SHP77 treated with DMSO at 0.1 percent for 48 hours (cell line): ENCODE data around the gene TUBD1.
A peak's percentile ranks its signal among the peaks of the same experiment; 100 is the strongest.
"Not testable (repeated sequence)": the region's sequence is repeated elsewhere in the genome, so short reads cannot be mapped to it uniquely, and the experiment has no call there.

Experiments used
- DNase-seq: peaks from one replicate; lab custom pipeline; 2025; lab: John Stamatoyannopoulos, UW

Gene TUBD1, protein sequence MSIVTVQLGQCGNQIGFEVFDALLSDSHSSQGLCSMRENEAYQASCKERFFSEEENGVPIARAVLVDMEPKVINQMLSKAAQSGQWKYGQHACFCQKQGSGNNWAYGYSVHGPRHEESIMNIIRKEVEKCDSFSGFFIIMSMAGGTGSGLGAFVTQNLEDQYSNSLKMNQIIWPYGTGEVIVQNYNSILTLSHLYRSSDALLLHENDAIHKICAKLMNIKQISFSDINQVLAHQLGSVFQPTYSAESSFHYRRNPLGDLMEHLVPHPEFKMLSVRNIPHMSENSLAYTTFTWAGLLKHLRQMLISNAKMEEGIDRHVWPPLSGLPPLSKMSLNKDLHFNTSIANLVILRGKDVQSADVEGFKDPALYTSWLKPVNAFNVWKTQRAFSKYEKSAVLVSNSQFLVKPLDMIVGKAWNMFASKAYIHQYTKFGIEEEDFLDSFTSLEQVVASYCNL

DNA sequence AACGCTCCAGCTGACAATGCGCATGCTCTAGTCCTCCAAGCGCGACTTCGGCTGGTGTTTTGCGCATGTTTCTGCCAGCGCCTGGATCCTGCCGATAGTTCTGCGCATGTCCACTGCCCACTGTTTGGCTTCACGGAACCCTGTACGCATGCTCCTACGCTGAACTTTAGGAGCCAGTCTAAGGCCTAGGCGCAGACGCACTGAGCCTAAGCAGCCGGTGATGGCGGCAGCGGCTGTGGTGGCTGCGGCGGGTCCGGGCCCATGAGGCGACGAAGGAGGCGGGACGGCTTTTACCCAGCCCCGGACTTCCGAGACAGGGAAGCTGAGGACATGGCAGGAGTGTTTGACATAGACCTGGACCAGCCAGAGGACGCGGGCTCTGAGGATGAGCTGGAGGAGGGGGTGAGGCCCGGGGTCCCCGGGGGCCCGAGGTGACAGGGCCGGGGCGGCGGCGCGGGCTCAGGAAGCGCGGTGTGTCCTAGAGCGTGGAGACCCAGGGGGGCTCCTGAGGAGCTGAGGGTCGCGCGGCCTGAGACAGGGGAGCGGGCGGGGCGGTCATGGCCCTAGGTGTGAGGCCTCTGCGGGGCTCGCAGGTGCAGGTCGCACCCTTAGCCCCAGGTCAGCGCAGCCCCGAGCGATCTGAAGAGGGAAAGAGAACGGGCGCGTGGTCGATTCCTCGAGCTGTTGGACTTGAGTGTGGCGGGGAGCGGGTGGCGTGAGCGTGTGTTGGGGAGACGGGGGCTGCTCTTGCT lies at the start of gene TUBD1, which contains the start of gene RPS6KB1:
Gene TUBD1 (minus strand): TSS at position 20 of the 752 bp plus-strand sequence. CDS start 1,941 bp downstream, outside the sequence.
Gene RPS6KB1 (plus strand): TSS at position 198 of the 752 bp plus-strand sequence. CDS start 64 bp downstream, at position 262.
- DNase-seq = peak; percentile 97

DNA sequence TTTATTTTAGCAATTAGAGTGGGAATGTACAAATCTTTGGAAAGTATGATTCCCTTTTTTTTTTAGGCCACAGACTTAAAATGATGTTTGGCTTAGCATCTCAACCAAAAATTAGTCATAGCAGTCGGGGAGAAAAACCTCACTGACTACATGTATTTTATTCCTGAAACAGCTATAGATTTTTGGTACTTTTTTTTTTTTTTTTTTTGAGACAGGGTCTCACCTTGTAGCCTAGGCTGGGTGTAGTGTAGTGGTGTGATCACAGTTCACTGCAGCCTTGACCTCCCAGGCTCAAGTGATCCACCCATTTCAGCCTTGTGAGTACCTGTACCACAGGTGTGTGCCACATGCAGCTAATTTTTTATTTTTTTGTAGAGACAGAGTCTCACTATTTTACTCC lies 48.4 kb upstream of the TUBD1 start:
- no peak for DNase-seq

DNA sequence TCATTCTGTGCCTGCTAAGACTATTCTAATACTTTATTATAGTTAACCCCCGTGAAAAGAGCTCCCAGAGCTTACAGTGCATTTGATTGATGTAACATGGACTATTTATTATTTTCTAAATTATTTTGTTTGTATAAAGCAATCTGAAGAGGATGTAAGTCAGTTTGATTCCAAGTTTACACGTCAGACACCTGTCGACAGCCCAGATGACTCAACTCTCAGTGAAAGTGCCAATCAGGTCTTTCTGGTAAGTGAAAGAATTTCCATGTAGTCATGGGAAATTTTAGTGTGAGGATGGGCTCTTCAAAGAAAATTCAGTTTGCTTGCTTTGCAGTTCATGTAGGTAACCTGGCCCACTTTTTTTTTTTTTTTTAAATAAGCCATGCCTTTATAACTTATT lies 48.0 kb upstream of the TUBD1 start:
- DNase-seq = not testable (repeated sequence)

DNA sequence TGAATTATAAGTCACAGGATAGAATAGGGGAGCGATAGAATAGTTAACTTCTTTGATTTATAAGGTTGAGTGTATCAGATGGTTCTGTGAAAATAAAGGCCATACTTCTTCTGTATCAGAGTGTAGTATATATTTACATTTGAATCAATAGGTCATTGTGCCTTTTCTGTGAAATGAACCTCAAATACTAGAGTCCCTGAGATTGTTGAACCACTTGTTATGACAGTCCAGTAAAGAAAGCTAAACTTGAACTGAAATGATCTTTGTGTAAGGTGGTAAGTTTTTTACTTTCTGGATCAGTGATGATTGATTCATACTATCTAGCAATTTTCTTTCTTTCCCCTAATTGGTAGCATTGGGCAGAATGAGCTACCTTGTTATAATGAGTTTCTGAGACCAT lies 40.6 kb upstream of the TUBD1 start:
- not testable (repeated sequence) for DNase-seq

DNA sequence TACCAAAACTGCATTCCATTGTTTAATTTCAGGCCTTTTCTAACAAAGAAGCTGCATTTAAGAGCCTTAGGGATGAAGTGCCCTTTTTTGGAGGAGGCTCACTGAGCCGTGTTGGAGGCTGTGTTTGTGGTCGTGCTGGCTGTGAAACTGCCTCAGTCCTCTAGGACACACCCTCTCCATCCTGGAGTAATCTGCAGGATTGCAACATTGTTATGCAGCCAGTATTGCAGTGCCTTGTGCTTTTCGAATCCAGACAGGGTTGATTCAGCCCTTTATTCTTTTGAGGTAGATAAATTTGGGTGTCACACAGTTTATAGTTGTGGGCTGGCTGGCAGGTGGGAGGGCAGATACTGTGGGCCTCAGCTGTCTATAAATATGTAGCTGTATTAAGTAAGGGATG lies 38.0 kb upstream of the TUBD1 start:
- DNase-seq = not testable (repeated sequence)

DNA sequence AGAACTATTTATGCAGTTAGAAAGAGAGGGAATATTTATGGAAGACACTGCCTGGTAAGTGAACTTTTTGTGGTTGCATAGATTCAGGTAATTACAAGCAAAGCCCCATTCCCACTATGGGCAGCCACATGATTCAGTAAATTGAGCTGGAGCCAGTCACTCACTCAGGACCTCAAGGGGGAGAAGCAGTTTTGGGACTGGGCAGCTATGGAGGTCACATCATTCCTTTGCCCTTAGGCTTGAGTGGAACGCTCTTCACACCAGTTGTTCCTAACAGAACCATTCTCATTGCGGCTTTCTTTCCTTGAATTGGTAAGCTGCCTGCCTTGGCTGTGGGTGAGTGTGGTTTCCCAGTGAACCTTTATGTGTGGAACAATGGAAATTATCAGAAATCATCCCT lies 37.4 kb upstream of the TUBD1 start:
- not testable (repeated sequence) for DNase-seq

DNA sequence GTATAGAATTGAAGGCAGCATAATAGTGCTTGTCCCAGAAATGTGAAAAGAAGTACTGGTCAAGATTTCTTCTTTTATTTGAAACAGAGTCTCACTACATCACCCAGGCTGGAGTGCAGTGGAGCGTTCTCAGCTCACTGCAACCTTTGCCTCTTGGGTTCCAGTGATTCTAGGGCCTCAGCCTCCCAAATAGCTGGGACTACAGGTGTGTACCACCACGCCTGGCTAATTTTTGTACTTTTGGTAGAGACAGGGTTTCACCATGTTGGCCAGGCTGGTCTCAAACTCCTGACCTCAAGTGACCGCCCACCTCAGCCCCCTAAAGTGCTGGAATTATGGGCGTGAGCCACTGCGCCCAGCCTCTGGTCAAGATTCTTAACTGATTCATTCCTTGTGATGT lies 27.9 kb upstream of the TUBD1 start:
- DNase-seq = not testable (repeated sequence)

DNA sequence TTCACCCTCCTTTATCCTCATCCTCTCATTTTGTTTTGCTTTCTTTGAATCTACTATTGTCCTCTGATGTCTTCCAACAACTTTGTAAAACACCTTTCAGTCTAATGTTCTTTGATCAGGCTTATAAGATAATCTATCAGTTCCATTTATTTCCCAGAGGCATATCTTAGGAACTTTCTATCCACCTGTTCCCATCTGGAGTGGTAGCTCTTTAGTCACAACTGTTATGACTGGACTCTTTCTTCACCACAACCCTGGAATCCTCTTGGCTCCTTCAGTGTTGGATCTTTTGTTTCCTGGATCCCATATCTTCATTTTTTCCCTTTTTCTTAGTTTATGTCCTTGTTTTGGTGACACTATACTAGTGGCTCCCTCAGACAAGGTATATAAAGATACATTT lies 23.7 kb upstream of the TUBD1 start:
- DNase-seq = no peak

DNA sequence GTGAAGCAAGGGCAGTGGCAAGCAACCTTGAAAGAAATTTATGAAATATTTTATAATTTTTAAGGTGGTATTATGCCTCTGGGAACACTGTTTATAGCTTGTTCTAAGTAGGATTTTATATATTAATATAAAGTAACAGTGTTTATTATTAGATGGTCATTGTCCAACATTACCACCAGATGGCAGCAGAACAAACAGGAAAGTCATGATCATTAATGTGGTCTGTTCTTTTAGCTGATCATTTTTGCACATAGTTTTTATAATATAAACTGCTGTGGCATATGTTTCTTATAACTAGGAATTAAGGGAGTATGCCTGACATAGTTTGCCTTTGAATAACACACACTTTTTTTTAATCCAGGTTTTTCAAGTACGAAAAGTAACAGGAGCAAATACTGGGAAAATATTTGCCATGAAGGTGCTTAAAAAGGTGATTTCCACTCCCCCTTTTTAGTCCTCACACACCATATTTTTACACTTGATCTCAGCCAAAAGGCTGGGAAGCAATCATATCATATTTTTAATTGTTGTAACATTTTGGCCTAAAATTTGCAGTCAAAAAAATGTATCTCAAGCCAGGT lies 21.6 kb upstream of the TUBD1 start:
- peak; percentile 12 for DNase-seq

DNA sequence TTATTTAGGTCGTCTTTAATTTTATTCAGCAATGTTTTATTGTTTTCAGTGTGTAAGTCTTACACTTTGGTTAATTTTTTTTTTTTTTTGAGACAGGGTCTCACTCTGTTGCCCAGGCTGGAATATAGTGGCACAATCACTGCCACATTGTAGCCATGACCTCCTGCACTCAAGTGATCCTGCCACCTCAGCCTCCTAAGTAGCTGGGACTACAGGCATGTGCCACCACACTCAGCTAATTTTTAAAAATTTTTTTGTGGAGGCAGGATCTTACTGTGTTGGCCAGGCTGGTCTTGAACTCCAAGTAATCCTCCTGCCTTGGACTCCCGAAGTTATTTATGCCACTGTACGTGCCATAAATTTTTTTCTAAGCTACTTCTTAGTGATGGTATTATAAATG lies 14.7 kb upstream of the TUBD1 start:
- DNase-seq = no peak

DNA sequence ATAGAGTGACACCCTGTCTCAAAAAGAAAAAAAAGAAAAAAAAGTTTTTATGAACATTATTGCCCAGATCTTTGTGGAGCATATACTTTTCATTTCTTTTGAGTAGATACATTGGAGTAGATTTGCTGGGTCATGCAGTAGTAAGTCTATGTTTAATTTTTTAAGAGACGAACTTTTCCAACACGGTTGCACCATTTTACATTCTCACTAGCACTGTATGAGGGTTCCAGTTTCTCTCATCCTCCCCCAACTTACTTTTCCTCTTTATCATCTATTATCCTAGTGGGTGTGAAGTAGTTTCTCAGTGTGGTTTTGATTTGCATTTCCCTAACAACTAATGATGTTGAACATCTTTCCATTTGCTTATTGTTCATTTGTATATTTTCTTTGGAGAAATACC lies 10.7 kb upstream of the TUBD1 start:
- DNase-seq = no peak

DNA sequence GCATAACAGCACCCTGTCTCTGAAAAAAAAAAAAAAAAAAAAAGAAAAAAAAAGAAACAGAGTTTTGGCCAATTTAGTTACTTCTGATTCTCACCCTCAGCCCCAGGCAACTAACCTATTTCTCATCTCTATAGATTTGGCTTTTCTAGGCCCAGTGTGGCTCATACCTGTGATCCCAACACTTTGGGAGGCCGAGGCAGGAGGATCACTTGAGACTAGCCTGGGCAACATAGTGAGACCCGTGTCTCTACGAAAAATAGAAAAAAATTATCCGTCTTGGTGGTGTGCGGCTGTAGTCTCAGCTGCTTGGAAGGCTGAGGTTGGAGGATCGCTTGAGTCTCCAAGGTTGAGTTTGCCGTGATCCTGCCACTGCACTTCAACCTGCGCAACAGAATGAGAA lies 8.9 kb upstream of the TUBD1 start:
- no peak for DNase-seq

DNA sequence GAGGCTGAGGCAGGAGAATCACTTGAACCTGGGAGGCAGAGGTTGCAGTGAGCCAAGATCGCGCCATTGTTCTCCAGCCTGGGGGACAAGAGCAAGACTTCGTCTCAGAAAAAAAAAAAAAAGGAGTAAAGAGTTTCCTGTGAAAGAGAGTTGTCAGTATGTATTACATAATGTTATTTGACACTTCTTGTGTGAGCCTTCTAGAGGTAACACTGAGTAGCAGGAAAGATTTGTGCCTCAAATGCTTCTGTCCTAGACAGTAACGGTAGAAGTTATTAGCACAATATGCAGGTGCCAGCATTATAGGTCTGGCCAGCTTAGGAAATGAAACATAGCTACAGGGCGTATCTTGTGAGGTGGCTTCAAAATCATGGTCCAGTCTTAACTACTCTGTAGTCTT lies 6.4 kb upstream of the TUBD1 start:
- DNase-seq = no peak

DNA sequence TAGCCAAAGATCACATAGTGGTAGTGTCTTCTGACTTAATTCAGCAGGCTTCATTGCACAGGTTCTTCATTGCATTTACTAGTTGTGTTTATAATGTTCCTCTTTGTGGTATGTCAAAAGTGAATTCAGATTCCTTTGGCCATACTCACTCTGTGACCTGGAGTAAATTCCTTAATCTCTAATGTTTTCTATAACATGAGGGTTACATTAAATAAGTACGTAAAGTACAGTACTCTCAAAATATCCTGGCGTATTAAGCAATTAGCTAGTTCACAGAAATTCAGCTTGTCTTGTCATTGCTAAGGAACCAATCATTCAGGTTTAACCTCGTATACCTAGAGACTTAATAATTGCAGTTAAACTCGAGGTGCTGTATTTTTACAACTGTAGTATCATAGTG lies 4.3 kb upstream of the TUBD1 start:
- no peak for DNase-seq

DNA sequence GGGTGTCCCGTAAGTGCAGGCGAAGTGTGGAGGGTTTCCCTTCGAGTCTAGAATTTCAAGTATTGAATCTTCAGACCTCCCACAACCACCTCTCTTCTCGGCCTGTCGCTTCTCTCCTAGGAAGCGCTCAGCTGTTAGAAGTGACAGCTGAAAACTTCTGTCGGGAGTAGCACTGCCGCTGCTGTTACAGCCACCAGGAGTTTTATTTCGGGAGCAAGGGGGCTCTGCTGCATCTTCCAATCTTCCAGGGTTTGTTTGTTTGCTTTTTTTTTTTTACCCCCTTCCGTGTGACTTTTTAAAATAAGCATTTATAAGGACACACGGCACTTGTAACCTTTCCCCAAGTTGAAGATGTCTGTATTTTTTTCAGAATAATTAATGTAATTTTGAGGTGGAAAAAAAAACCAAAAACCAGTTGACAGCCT lies 945 bp upstream of the TUBD1 start:
- no peak for DNase-seq

DNA sequence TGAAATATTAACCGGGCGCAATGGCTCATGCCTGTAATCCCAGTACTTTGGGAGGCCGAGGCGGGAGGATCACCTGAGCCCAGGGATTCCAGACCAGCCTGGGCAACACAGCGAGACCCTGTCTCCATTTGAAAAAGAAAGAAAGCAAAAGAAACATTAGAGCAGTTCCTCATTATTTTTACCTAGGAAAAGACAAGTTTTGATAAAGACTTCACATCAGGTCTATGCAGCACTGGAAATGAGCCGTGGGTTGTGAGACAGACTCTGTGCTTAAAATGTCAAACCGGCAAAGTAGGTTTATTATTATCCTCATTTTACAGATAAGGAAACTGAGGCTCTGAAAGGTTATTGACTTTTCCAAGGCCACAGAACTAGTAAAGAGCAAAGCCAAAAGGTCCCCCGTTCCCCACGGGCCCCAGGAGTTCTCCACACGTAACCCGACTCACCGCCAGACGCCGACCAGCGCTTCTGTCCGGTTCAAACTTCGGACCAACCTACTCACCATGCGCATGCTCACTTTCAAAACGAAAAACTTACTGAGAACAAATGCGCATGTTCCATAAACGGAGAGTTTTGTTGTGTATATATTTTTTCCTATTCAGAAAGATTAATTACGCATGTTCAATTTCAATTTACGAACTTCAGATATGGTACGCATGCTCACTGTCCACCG lies 356 bp downstream of the TUBD1 start:
- no peak for DNase-seq

DNA sequence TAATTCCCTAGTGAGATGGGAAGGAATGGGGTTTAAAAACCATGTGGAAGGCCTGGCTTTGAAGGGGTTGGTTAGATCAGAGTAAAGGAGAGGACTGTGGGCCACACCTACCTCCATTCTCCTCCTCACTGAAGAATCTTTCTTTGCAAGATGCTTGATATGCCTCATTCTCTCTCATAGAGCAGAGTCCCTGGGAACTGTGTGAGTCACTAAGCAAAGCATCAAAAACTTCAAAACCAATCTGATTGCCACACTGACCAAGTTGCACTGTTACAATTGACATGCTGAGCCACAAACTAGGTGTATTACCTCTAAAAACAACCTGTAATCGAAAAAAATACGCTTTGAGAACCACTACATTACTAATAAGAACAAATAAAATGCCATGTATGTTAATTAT lies 2.0 kb downstream of the TUBD1 start:
- DNase-seq = no peak

DNA sequence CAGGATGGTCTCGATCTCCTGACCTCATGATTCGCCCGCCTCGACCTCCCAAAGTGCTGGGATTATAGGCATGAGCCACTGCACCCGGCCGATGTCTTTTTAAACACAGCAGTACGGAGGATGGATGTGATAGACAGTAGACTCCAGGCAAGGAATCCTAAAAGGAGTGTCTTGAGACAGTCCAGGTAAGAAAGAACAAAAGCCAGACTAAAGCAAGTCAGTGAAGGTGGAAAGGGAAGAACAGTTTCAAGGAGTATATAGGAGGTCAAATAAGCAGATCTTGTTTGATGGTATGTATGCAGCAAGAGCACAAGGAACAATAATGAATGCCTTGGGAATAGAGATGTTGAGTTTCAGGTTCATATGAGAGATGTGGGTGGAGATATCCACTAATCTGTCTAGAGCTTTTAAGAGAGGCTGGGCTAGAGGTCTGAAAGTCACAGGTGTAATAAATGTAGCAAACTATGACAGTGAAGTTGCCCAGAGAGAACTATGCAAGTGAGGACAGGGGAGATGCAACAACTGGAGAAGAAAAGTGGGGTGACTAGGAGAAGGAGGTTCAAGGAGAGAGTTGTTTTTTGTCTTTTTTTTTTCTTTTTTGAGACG lies 4.5 kb downstream of the TUBD1 start:
- DNase-seq = no peak

DNA sequence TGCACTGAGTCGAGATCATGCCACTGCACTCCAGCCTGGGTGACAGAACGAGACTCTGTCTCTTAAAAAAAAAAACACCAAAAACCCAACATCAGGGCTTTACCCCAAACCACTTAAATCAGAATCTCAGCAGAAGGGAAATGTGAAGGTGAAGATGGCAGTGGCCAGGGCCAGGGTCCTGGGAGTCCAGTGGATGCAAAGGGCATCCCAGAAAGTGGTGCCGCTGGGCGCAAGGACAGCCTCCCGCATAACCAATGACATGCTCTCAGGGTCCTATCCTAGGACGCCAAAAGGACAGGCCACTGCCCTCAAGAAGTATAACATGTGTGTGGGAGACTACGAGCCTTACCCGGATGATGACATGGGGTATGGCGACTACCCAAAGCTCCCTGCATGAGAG lies 7.9 kb downstream of the TUBD1 start:
- no peak for DNase-seq

DNA sequence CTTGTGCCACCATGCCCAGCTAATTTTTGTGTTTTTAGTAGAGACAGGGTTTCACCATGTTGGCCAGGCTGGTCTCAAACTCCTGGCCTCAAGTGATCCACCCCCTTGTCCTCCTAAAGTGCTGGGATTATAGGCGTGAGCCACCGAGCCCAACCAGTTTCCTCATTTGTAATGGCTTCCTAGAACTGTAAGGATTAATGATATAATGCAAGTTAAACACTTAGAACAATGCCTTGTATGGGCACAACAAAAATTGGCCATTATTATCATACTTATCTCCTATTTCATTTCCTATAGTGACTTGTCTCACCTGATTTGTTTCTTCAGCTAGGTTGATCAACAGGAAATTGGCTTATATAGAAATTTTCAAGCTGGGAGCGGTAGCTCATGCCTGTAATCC lies 14.1 kb downstream of the TUBD1 start:
- DNase-seq = no peak

DNA sequence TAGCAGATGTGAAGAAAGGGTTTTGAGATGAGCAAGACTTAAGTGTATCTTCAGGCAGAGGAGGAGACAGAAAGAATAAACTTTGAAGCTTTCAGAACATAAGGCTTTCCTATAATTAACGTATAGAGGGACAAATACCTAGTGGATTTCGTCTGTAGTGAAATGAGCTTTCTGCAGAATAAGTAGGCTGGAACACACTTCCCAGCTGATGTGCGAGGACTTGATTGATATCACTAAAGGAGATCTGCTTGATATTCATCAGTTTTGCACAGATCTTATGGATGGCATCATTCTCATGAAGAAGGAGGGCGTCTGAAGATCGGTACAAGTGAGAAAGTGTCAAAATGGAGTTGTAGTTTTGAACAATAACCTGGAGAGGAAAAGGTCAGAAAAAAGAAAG lies 14.8 kb downstream of the TUBD1 start:
- DNase-seq = no peak

DNA sequence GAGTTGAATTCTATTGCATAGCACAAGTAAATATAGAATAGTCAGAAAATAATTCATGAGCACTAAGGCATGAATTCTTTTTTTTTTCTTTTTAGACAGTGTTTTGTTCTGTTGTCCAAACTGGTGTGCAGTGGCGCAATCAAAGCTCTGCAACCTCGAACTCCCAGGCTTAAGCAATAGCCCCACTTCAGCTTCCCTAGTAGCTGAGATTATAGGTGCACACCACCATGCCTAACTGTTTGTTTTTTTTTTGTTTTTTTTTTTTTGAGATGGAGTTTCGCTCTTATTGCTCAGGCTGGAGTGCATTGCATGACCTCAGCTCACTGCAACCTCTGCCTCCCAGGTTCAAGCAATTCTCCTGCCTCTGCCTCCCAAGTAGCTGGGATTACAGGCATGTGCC lies 16.6 kb downstream of the TUBD1 start:
- no peak for DNase-seq
